ENCODE results near the gene IMMP2L. TPM values are rescaled to one million over a fixed set of nuclear protein-coding genes. Genes with fewer than 3 reads are reported as not detected.

IMMP2L gene
- total RNA-seq, 1 experiment from 2014 or later: 8.8 TPM

GRCh38 chr7:111059833-111060232 is 502.5 kb downstream of the IMMP2L start:
- BruUV-seq (replicated peaks): no TSS peak
- intact Hi-C loops (cut with micrococcal nuclease; ENCODE audit: unreplicated experiment) (no loop called here), in situ Hi-C loops (cut with HindIII; ENCODE audit: low pct_unique_long_range_greater_than_20kb, low sequenced_read_pairs) (no loop called here)
- no peak for DNase-seq (ENCODE audit: low read depth, low spot score)
- Histone ChIP-seq H3K4me3 (ENCODE audit: low read depth in 2 of 2, low read length in 2 of 2) (no peak overlapping the region), H3K36me3 (ENCODE audit: control insufficient read depth, insufficient read depth, low read length) (no peaks in the 10 kb centered on the region), H3K4me1 (ENCODE audit: control insufficient read depth, insufficient read depth, low read length) (no peaks in the 10 kb centered on the region), H3K27me3 (ENCODE audit: control insufficient read depth, insufficient read depth, low read length) (no peaks in the 10 kb centered on the region), H3K9me3 (ENCODE audit: control insufficient read depth, insufficient read depth, low read depth, low read length) (no peaks in the 10 kb centered on the region), H3K27ac (ENCODE audit: low read length) (no peak overlapping the region)
- CTCF ChIA-PET: no interaction called here
- POLR2A ChIA-PET: no interaction called here
- TF ChIP-seq POLR2AphosphoS5 (IDR thresholded peaks at IDR 0.05; ENCODE audit: low read depth, low read length) (no peak), SIN3A (IDR thresholded peaks at IDR 0.05; ENCODE audit: borderline replicate concordance, insufficient read depth, low read depth, low read length) (no peak)
- no peak for ATAC-seq

GRCh38 chr7:111057066-111057465 is 505.2 kb downstream of the IMMP2L start:
- no peaks in the 10 kb centered on the region for H3K4me1 ChIP-seq (ENCODE audit: control insufficient read depth, insufficient read depth, low read length)
- H3K27me3 ChIP-seq (ENCODE audit: control insufficient read depth, insufficient read depth, low read length): no peaks in the 10 kb centered on the region
- intact Hi-C loops (cut with micrococcal nuclease; ENCODE audit: unreplicated experiment): no loop called here
- POLR2A ChIA-PET: no interaction called here
- in situ Hi-C loops (cut with HindIII; ENCODE audit: low pct_unique_long_range_greater_than_20kb, low sequenced_read_pairs): no loop called here
- TF ChIP-seq REST (IDR thresholded peaks at IDR 0.05; ENCODE audit: insufficient read depth in 1 of 2, low read depth in 2 of 2, low read length in 1 of 2) (no peak), POLR2AphosphoS5 (IDR thresholded peaks at IDR 0.05; ENCODE audit: low read depth, low read length) (no peak), SIN3A (IDR thresholded peaks at IDR 0.05; ENCODE audit: borderline replicate concordance, insufficient read depth, low read depth, low read length) (no peak), TCF7L2 (IDR thresholded peaks at IDR 0.05; ENCODE audit: low read depth, low read length) (no peak), CTCF (IDR thresholded peaks at IDR 0.05) (no peak)
- no peaks in the 10 kb centered on the region for H3K36me3 ChIP-seq (ENCODE audit: control insufficient read depth, insufficient read depth, low read length)
- ATAC-seq (no peak), DNase-seq (ENCODE audit: low read depth, low spot score) (no peak)
- no TSS peak for BruUV-seq (replicated peaks)
- no peak overlapping the region for H3K27ac ChIP-seq (ENCODE audit: low read length)
- no peaks in the 10 kb centered on the region for H3K9me3 ChIP-seq (ENCODE audit: control insufficient read depth, insufficient read depth, low read depth, low read length)
- CTCF ChIA-PET: no interaction called here
- no peak overlapping the region for H3K4me3 ChIP-seq (ENCODE audit: low read depth in 2 of 2, low read length in 2 of 2)

GRCh38 chr7:111056371-111056770 is 505.9 kb downstream of the IMMP2L start:
- POLR2A ChIA-PET: no interaction called here
- Histone ChIP-seq H3K36me3 (ENCODE audit: control insufficient read depth, insufficient read depth, low read length) (no peaks in the 10 kb centered on the region), H3K27ac (ENCODE audit: low read length) (no peak overlapping the region), H3K9me3 (ENCODE audit: control insufficient read depth, insufficient read depth, low read depth, low read length) (no peaks in the 10 kb centered on the region), H3K4me3 (ENCODE audit: low read depth in 2 of 2, low read length in 2 of 2) (no peak overlapping the region), H3K27me3 (ENCODE audit: control insufficient read depth, insufficient read depth, low read length) (no peaks in the 10 kb centered on the region), H3K4me1 (ENCODE audit: control insufficient read depth, insufficient read depth, low read length) (no peaks in the 10 kb centered on the region)
- in situ Hi-C loops (cut with HindIII; ENCODE audit: low pct_unique_long_range_greater_than_20kb, low sequenced_read_pairs): no loop called here
- DNase-seq (ENCODE audit: low read depth, low spot score) (no peak), ATAC-seq (no peak)
- no peak for TF ChIP-seq POLR2AphosphoS5 (IDR thresholded peaks at IDR 0.05; ENCODE audit: low read depth, low read length)
- intact Hi-C loops (cut with micrococcal nuclease; ENCODE audit: unreplicated experiment): no loop called here
- BruUV-seq (replicated peaks): no TSS peak
- CTCF ChIA-PET: no interaction called here
